ENCODE results near the gene BBS10. TPM values are rescaled to one million over a fixed set of nuclear protein-coding genes. Genes with fewer than 3 reads are reported as not detected.

BBS10 gene
- total RNA-seq, 1 donor from 2014 or later: 10.7 TPM

GRCh38 chr12:76303989-76304460 lies 44.2 kb downstream of the BBS10 start:
- Mint-ChIP-seq H3K4me1 (peaks cover 4% of the 10 kb centered on the region), H3K36me3 (no peaks in the 10 kb centered on the region), H3K27me3 (ENCODE audit: low read depth) (no peaks in the 10 kb centered on the region), H3K4me3 (no peak overlapping the region), H3K27ac (no peak overlapping the region), H3K9me3 (no peaks in the 10 kb centered on the region)
- TF ChIP-seq CTCF (IDR thresholded peaks at IDR 0.05; ENCODE audit: unreplicated experiment): no peak
- DNase-seq (ENCODE audit: low spot score in 2 of 2, unreplicated experiment in 2 of 2): no peak

GRCh38 chr12:76303365-76303764 lies 44.9 kb downstream of the BBS10 start:
- H3K9me3 Mint-ChIP-seq: no peaks in the 10 kb centered on the region
- DNase-seq (ENCODE audit: low spot score in 2 of 2, unreplicated experiment in 2 of 2): no peak
- H3K27ac Mint-ChIP-seq: no peak overlapping the region
- no peak overlapping the region for H3K4me3 Mint-ChIP-seq
- no peaks in the 10 kb centered on the region for H3K4me1 Mint-ChIP-seq
- H3K27me3 Mint-ChIP-seq (ENCODE audit: low read depth): no peaks in the 10 kb centered on the region
- H3K36me3 Mint-ChIP-seq: no peaks in the 10 kb centered on the region
- no peak for TF ChIP-seq CTCF (IDR thresholded peaks at IDR 0.05; ENCODE audit: unreplicated experiment)

GRCh38 chr12:76300297-76300665 lies 47.9 kb downstream of the BBS10 start:
- H3K4me1 Mint-ChIP-seq: no peaks in the 10 kb centered on the region
- no peak for DNase-seq (ENCODE audit: low spot score in 2 of 2, unreplicated experiment in 2 of 2)
- H3K27ac Mint-ChIP-seq: no peak overlapping the region
- no peaks in the 10 kb centered on the region for H3K27me3 Mint-ChIP-seq (ENCODE audit: low read depth)
- no peaks in the 10 kb centered on the region for H3K9me3 Mint-ChIP-seq
- H3K4me3 Mint-ChIP-seq: no peak overlapping the region
- no peaks in the 10 kb centered on the region for H3K36me3 Mint-ChIP-seq
- TF ChIP-seq CTCF (IDR thresholded peaks at IDR 0.05; ENCODE audit: unreplicated experiment): no peak

GRCh38 chr12:76299536-76300296 lies 48.5 kb downstream of the BBS10 start:
- Mint-ChIP-seq H3K4me3 (no peak overlapping the region), H3K36me3 (no peaks in the 10 kb centered on the region), H3K27me3 (ENCODE audit: low read depth) (no peaks in the 10 kb centered on the region), H3K27ac (no peak overlapping the region), H3K4me1 (no peaks in the 10 kb centered on the region), H3K9me3 (no peaks in the 10 kb centered on the region)
- no peak for TF ChIP-seq CTCF (IDR thresholded peaks at IDR 0.05; ENCODE audit: unreplicated experiment)
- no peak for DNase-seq (ENCODE audit: low spot score in 2 of 2, unreplicated experiment in 2 of 2)

Other genes with a start within 250 kb of the BBS10 start
- 50.8 to 51.5 TPM (median 51.5 TPM) in 3 replicates for gene OSBPL8, start 211.4 kb upstream of the BBS10 start, total RNA-seq